Right cardiac atrium (tissue), 5 donors: Measurements from ENCODE around the gene HUS1. TPM values are rescaled to one million over a fixed set of nuclear protein-coding genes. Genes with fewer than 3 reads are reported as not detected.
"Not testable (repeated sequence)": the region's sequence is repeated elsewhere in the genome, so short reads cannot be mapped to it uniquely, and the experiment has no call there.

Experiments used
- ATAC-seq, 2 donors: fragments of 200-7000 bp; cut with Tn5 transposase; one replicate each; pipeline versions ENCODE4 v1.8.0 to v1.9.1; 2020; ENCODE audit warnings: moderate library complexity in 2 of 2, mild to moderate bottlenecking in 1 of 2
- DNase-seq, 3 donors: peaks; one replicate each; pipeline ENCODE4 v3.0.0-alpha.2; 2020
- H3K27ac ChIP-seq: one replicate; pipeline ENCODE4 v1.5.1; 2013; ENCODE audit warnings: mild to moderate bottlenecking, low read length, control low read depth, moderate library complexity
- H3K27me3 ChIP-seq: one replicate; pipeline ENCODE4 v1.6.1; 2013; ENCODE audit not compliant: control insufficient read depth, insufficient read depth
- H3K4me1 ChIP-seq: one replicate; pipeline ENCODE4 v1.6.1; 2013; ENCODE audit warnings: low read length; ENCODE audit not compliant: control insufficient read depth, insufficient read depth
- H3K4me3 ChIP-seq: one replicate; pipeline ENCODE4 v1.5.1; 2013; ENCODE audit warnings: low read length, control low read depth
- H3K9me3 ChIP-seq: one replicate; pipeline ENCODE4 v1.6.1; 2013; ENCODE audit warnings: low read length; ENCODE audit not compliant: control insufficient read depth
- WGBS: extraction: QIAGEN DNeasy Blood & Tissue Kit; methylation state at CpG from one replicate; pipeline ENCODE4 v1.1.7; 2013; 5-methylcytosine and 5-hydroxymethylcytosine counted together
- intact Hi-C, 4 donors: fragments of 100-400 bp; cut with DNase I; formaldehyde crosslinking; loops; one replicate each; pipeline versions ENCODE4 v1.11.0 to v1.14.0; 2022 to 2023
- polyA plus RNA-seq: library from polyadenylated mRNA; stranded (reverse); fragments of 200-250 nt; gene quantifications from one replicate; pipeline ENCODE4 v1.2.3, GENCODE V29; 2013
- total RNA-seq, 4 donors: library from RNA; stranded (reverse); fragmentation: NEBNext Ultra II Directional; extraction: Animal tissue kit (Norgen Biotek cat#: 25700); gene quantifications; one replicate each; pipeline ENCODE4 v1.2.1, GENCODE V29; 2021
- donor health status: healthy with polysubstance abuse.
- donor health status: DM: no; HTN: yes; CAD: no.
- donor health status: DM: no; HTN: no; CAD: no.
- donor health status: DM: no; HTN: yes; CAD: no; lungs with severe emphysema.
- donor health status: DM: yes; HTN: yes; CAD: no.

The HUS1 gene
- total and polyA plus RNA-seq, 5 donors = 13.2 to 25.7 (median 24.3) TPM

GRCh38 chr7:47980648-47981047 is 1.2 kb upstream of the HUS1 start:
- H3K4me1 ChIP-seq, intact Hi-C loops, H3K4me3 ChIP-seq, ATAC-seq, H3K27me3 ChIP-seq, H3K27ac ChIP-seq, H3K9me3 ChIP-seq, DNase-seq: not testable (repeated sequence)
- 97% methylated on average over 4 of the region's 5 CpGs for WGBS

DNA sequence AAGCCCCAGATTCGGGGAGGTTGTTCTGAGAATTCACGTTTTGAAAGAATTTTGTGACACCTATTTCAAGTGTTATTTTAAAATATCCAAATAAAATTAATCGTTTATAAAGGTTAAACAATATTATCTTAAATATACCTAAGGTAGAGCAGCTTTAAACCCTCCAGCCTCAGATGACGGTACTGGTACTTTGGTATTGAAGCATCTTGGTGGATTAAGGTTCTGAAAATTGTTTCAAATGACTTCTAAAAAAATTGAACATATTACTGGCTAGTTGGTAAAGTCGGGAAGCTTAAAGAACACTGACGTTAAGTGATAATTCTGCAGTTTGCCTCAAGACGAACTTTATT is 392 bp upstream of the HUS1 start:
- WGBS = 30% methylated on average over 7 of the region's 7 CpGs
- no peaks in the 10 kb centered on the region for H3K27me3 ChIP-seq
- H3K4me3 ChIP-seq = peak overlapping the region; percentile 83
- peak overlapping the region; percentile 92 for H3K27ac ChIP-seq
- H3K4me1 ChIP-seq = no peaks in the 10 kb centered on the region
- ATAC-seq = no peak
- no peak for DNase-seq
- intact Hi-C loops = no loop called here
- no peaks in the 10 kb centered on the region for H3K9me3 ChIP-seq

- DNase-seq (no peak), ATAC-seq (no peak)
- H3K27ac ChIP-seq = no peak overlapping the region
- no peaks in the 10 kb centered on the region for H3K27me3 ChIP-seq
- H3K4me3 ChIP-seq = peak overlapping the region; percentile 83
- H3K9me3 ChIP-seq = no peaks in the 10 kb centered on the region
- WGBS = 8% methylated on average over 4 of the region's 4 CpGs
- intact Hi-C loops = no loop called here
- H3K4me1 ChIP-seq = no peaks in the 10 kb centered on the region
Observed at GRCh38 chr7:47978790-47979144, 648 bp downstream of the HUS1 start.

DNA sequence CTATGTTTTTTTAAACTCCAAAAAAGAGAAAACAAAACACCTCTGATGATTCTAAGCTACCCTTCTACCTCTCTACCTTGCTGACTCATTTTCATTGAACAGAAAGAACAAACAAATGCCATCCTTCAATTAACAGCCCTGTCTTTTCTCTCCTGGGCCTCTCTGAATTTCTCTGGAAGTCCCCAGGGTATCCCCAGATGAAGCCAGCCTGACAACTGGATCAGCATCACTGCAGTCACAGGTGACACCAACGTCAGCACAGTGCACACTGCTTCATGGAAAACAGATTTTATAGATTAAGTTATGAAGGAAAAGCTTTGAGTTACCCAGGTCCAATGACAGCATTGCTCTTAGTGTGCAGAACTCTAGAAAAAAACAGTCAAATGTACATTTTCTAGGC is 5.7 kb downstream of the HUS1 start:
- H3K27me3 ChIP-seq = no peaks in the 10 kb centered on the region
- ATAC-seq (no peak), DNase-seq (no peak)
- H3K9me3 ChIP-seq = no peaks in the 10 kb centered on the region
- H3K27ac ChIP-seq = no peak overlapping the region
- H3K4me3 ChIP-seq = no peak overlapping the region
- H3K4me1 ChIP-seq = peaks cover 2% of the 10 kb centered on the region
- intact Hi-C loops = no loop called here
- 79% methylated on average over 1 of the region's 1 CpG for WGBS

- Histone ChIP-seq H3K4me3 (no peak overlapping the region), H3K27ac (no peak overlapping the region), H3K9me3 (no peaks in the 10 kb centered on the region), H3K27me3 (no peaks in the 10 kb centered on the region), H3K4me1 (peaks cover 2% of the 10 kb centered on the region)
- intact Hi-C loops = no loop called here
- no peak for ATAC-seq
- no peak for DNase-seq
- WGBS = 22% methylated on average over 1 of the region's 1 CpG
Observed at GRCh38 chr7:47970761-47971160, 8.7 kb downstream of the HUS1 start.

- no peak overlapping the region for H3K4me3 ChIP-seq
- H3K9me3 ChIP-seq = no peaks in the 10 kb centered on the region
- intact Hi-C loops = loop anchor here in 1 of 4 donors (2.0 kb wide), 1 partner anchor 24 kb away; no protein-coding TSS in a partner anchor
- H3K27me3 ChIP-seq = no peaks in the 10 kb centered on the region
- H3K27ac ChIP-seq = no peak overlapping the region
- ATAC-seq (peak; percentile 59 to 73), DNase-seq (peak; percentile 62 to 78 (median 77))
- WGBS = 54% methylated on average over 5 of the region's 5 CpGs
- peaks cover 2% of the 10 kb centered on the region for H3K4me1 ChIP-seq
Observed at GRCh38 chr7:47968847-47969774, 10.3 kb downstream of the HUS1 start.

GRCh38 chr7:47967708-47968107 is 11.7 kb downstream of the HUS1 start:
- DNase-seq (no peak), ATAC-seq (no peak)
- intact Hi-C loops = loop anchor here in 1 of 4 donors (2.0 kb wide), 1 partner anchor 23 kb away; no protein-coding TSS in a partner anchor
- H3K27ac ChIP-seq = no peak overlapping the region
- H3K9me3 ChIP-seq = no peaks in the 10 kb centered on the region
- 85% methylated on average over 2 of the region's 2 CpGs for WGBS
- no peak overlapping the region for H3K4me3 ChIP-seq
- no peaks in the 10 kb centered on the region for H3K27me3 ChIP-seq
- H3K4me1 ChIP-seq = peaks cover 2% of the 10 kb centered on the region

GRCh38 chr7:47967123-47967522 is 12.3 kb downstream of the HUS1 start:
- no peaks in the 10 kb centered on the region for H3K27me3 ChIP-seq
- ATAC-seq = no peak
- intact Hi-C loops = no loop called here
- H3K4me3 ChIP-seq = no peak overlapping the region
- WGBS = 79% methylated on average over 5 of the region's 5 CpGs
- peaks cover 4% of the 10 kb centered on the region for H3K4me1 ChIP-seq
- H3K27ac ChIP-seq = no peak overlapping the region
- no peaks in the 10 kb centered on the region for H3K9me3 ChIP-seq
- DNase-seq = no peak

- Histone ChIP-seq H3K4me3 (no peak overlapping the region), H3K27ac (no peak overlapping the region), H3K4me1 (peaks cover 4% of the 10 kb centered on the region), H3K9me3 (no peaks in the 10 kb centered on the region), H3K27me3 (no peaks in the 10 kb centered on the region)
- ATAC-seq = no peak
- intact Hi-C loops = no loop called here
- no peak for DNase-seq
- 91% methylated on average over 5 of the region's 5 CpGs for WGBS
Observed at GRCh38 chr7:47965456-47965855, 14.0 kb downstream of the HUS1 start.

DNA sequence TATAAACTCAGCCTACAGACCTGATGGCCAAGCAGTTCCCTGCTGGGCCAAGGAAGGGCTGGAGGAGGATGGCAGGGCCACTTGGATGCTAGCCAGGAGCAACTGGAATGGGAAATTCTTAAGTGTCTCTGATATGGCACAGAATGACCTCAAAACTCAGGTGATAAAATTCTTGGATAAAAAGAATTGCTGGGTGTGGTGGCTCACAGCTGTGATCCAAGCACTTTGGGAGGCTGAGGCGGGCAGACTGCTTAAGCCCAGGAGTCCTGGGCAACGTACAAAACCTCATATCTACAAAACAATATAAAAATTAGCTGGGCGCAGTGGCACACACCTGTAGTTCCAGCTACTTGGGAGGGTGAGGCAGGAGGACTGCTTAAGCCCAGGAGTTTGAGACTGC is 17.2 kb downstream of the HUS1 start:
- Histone ChIP-seq H3K27ac (no peak overlapping the region), H3K4me1 (peaks cover 4% of the 10 kb centered on the region), H3K27me3 (no peaks in the 10 kb centered on the region), H3K4me3 (no peak overlapping the region), H3K9me3 (no peaks in the 10 kb centered on the region)
- 97% methylated on average over 3 of the region's 3 CpGs for WGBS
- intact Hi-C loops = no loop called here
- DNase-seq (no peak), ATAC-seq (peak in 1 of 2 donors; percentile 13)

DNA sequence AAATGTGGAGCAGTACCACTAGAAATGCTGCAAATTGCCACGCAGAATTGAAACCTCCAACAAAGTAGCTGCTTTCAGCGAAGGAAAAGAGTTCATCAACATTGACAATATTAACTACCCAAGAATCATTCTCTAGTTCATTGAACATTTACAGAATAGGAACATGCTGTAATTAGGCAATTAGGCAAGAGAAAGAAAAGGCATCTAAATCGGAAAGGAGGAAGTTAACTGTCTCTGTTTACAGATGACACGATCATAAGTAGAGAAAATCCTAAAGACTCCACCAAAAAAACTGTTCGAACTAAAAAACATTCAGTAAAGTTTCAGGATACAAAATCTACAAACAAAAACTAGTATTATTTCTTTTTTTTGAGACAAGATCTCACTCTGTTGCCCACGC is 22.3 kb downstream of the HUS1 start:
- 81% methylated on average over 6 of the region's 6 CpGs for whole genome bisulfite sequencing

More for the DNA sequence above, 22.3 kb downstream of the HUS1 start:
- no peaks in the 10 kb centered on the region for H3K27me3 ChIP-seq
- no peak overlapping the region for H3K27ac ChIP-seq
- intact Hi-C loops = no loop called here
- H3K4me3 ChIP-seq = no peak overlapping the region
- no peak for ATAC-seq
- DNase-seq = no peak
- peaks cover 1% of the 10 kb centered on the region for H3K4me1 ChIP-seq
- no peaks in the 10 kb centered on the region for H3K9me3 ChIP-seq
